K562 (cell line): ENCODE measurements around the gene INHA. TPM values are rescaled to one million over a fixed set of nuclear protein-coding genes. Genes with fewer than 3 reads are reported as not detected.

Experiments used
- ATAC-seq: fragments of 200-7000 bp; cut with Tn5 transposase; 3 replicates; pipeline ENCODE4 v1.9.1; 2020; ENCODE audit warnings: moderate library complexity
- BruUV-seq: library from RNA; stranded (reverse); fragments of 400-500 nt; replicated peaks from 2 replicates; lab custom pipeline; 2021; lab: Mats Ljungman, UMichigan
- CTCF ChIA-PET: fragments of 300-600 bp; formaldehyde crosslinking; extraction: SDS; loops from one replicate; lab custom pipeline; 2021; ENCODE audit warnings: low intra/inter-chr PET ratio; lab: Yijun Ruan, JAX
- POLR2A ChIA-PET: fragments of 300-600, 350-650 bp; sonication (Branson Sonifier 250); formaldehyde crosslinking; extraction: SDS; loops from one replicate; lab custom pipeline; 2021; ENCODE audit warnings: antibody characterized with exemption, inconsistent platforms; lab: Yijun Ruan, JAX
- DNase-seq, 4 experiments: peaks; one replicate each; pipeline versions ENCODE4 v3.0.0 to v3.0.0-alpha.2; 2011 to 2018; ENCODE audit warnings: low spot score in 3 of 4, mixed read lengths in 3 of 4; ENCODE audit errors: extremely low read depth in 1 of 4
- FAIRE-seq: peaks from 2 replicates; lab custom pipeline; 2011; peaks lifted over from hg19 to GRCh38; lab: Jason Lieb, UNC
- H2AFZ ChIP-seq: 2 replicates; pipeline ENCODE4 v1.6.0; 2011; ENCODE audit warnings: low read depth, low read length, control low read depth, inconsistent platforms
- H3K27ac ChIP-seq: fragments of 200-600 bp; 3 replicates; pipeline ENCODE4 v1.8.0; 2011; ENCODE audit warnings: low read depth, mild to moderate bottlenecking, control low read depth, inconsistent platforms, low read length, moderate library complexity, mixed read lengths; ENCODE audit errors: extremely low read depth
- H3K27me3 ChIP-seq, 2 experiments: fragments of 300-600 bp in 1 of 2; 2 replicates in 1 of 2; 3 replicates in 1 of 2; pipeline versions ENCODE4 v1.6.0 to v1.8.0; 2011; ENCODE audit warnings: inconsistent platforms in 2 of 2, low read length in 2 of 2, mild to moderate bottlenecking in 1 of 2, mixed read lengths in 1 of 2, moderate library complexity in 1 of 2; ENCODE audit not compliant: control insufficient read depth in 2 of 2, insufficient read depth in 2 of 2
- H3K36me3 ChIP-seq: fragments of 300-600 bp; 3 replicates; pipeline ENCODE4 v1.8.0; 2011; ENCODE audit warnings: mild to moderate bottlenecking, low read length, inconsistent platforms; ENCODE audit not compliant: control insufficient read depth, insufficient read depth
- H3K4me1 ChIP-seq, 2 experiments: fragments of 200-600 bp in 1 of 2; replicated peaks in 1 of 2; 2 replicates in 1 of 2; 3 replicates in 1 of 2; pipeline versions ENCODE4 v1.5.1 to v1.8.0; 2011; ENCODE audit warnings: inconsistent platforms in 2 of 2, low read length in 2 of 2, mild to moderate bottlenecking in 1 of 2, mixed read lengths in 1 of 2, moderate library complexity in 1 of 2; ENCODE audit not compliant: control insufficient read depth in 2 of 2, insufficient read depth in 2 of 2
- H3K4me2 ChIP-seq: 2 replicates; pipeline ENCODE4 v1.6.1; 2011; ENCODE audit warnings: low read length, control low read depth, inconsistent platforms, mixed read lengths; ENCODE audit not compliant: insufficient read depth
- H3K4me3 ChIP-seq: fragments of 200-600 bp; sonication (generic), shearing (Covaris generic); 2 replicates; pipeline ENCODE4 v1.5.1; 2016; ENCODE audit warnings: control low read depth, inconsistent platforms
- H3K79me2 ChIP-seq: fragments of 200-600 bp; 3 replicates; pipeline ENCODE4 v1.8.0; 2011; ENCODE audit warnings: low read length, inconsistent platforms; ENCODE audit not compliant: control insufficient read depth, insufficient read depth
- H3K9ac ChIP-seq, 2 experiments: 2 replicates each; pipeline versions ENCODE4 v1.6.0 to v1.6.1; 2011; ENCODE audit warnings: low read depth in 2 of 2, low read length in 2 of 2, control low read depth in 1 of 2, inconsistent platforms in 1 of 2, mild to moderate bottlenecking in 1 of 2, mixed read lengths in 1 of 2; ENCODE audit not compliant: insufficient read depth in 1 of 2
- H3K9me1 ChIP-seq: one replicate; pipeline ENCODE4 v1.6.0; 2011; ENCODE audit warnings: inconsistent platforms, mild to moderate bottlenecking, low read length, moderate library complexity; ENCODE audit not compliant: control insufficient read depth, insufficient read depth
- H3K9me3 ChIP-seq: replicated peaks from 2 replicates; pipeline ENCODE4 v1.5.1; 2011; ENCODE audit warnings: low read depth, low read length, inconsistent platforms; ENCODE audit not compliant: control insufficient read depth, insufficient read depth
- H4K20me1 ChIP-seq: replicated peaks from 2 replicates; pipeline ENCODE4 v1.6.1; 2011; ENCODE audit warnings: low read length, inconsistent platforms, mixed read lengths; ENCODE audit not compliant: control insufficient read depth, insufficient read depth
- ARNT ChIP-seq, 2 experiments: fragments of 450-650 bp; IDR thresholded peaks; 2 replicates each; pipeline ENCODE4 v1.6.1; 2016; ENCODE audit warnings: mild to moderate bottlenecking in 1 of 2
- BCLAF1 ChIP-seq, 2 experiments: fragments of 450-650 bp in 1 of 2; IDR thresholded peaks; 2 replicates each; pipeline ENCODE4 v1.6.1; 2011 to 2017; ENCODE audit warnings: low read depth in 2 of 2, antibody characterized with exemption in 1 of 2, borderline replicate concordance in 1 of 2, low read length in 1 of 2, mild to moderate bottlenecking in 1 of 2, mixed read lengths in 1 of 2; ENCODE audit not compliant: control insufficient read depth in 1 of 2
- CBFA2T2 ChIP-seq: fragments of 450-650 bp; conservative IDR thresholded peaks from 2 replicates; pipeline ENCODE4 v1.6.1; 2017; ENCODE audit warnings: mild to moderate bottlenecking
- E2F3 ChIP-seq: fragments of 250-450 bp; sonication (Bioruptor Pico); IDR thresholded peaks from 2 replicates; pipeline ENCODE4 v1.4.0; 2020; ENCODE audit warnings: mild to moderate bottlenecking
- ERF ChIP-seq: fragments of 450-650 bp; formaldehyde crosslinking; IDR thresholded peaks from 2 replicates; pipeline ENCODE4 v1.4.0; 2020; ENCODE audit warnings: mild to moderate bottlenecking, mixed read lengths
- ETV1 ChIP-seq: fragments of 450-650 bp; conservative IDR thresholded peaks from 2 replicates; pipeline ENCODE4 v1.6.1; 2016; ENCODE audit warnings: missing genetic modification characterization, control low read depth, low read depth, missing compliant biosample characterization
- HDGF ChIP-seq: fragments of 450-650 bp; IDR thresholded peaks from 2 replicates; pipeline ENCODE4 v1.6.1; 2016
- KLF16 ChIP-seq: IDR thresholded peaks from 2 replicates; pipeline ENCODE4 v1.6.1; 2016; ENCODE audit warnings: antibody characterized with exemption
- NCOA2 ChIP-seq, 2 experiments: fragments of 450-650 bp; IDR thresholded peaks; 2 replicates each; pipeline ENCODE4 v1.6.1; 2018; ENCODE audit warnings: mild to moderate bottlenecking in 2 of 2, moderate library complexity in 1 of 2; ENCODE audit not compliant: partially characterized antibody in 2 of 2
- ZNF184 ChIP-seq: sonication (generic); formaldehyde crosslinking; IDR thresholded peaks from 2 replicates; pipeline ENCODE4 v1.5.0; 2020; ENCODE audit warnings: missing genetic modification reagents
- ZNF197 ChIP-seq: fragments of 200-800 bp; sonication (Bioruptor generic); IDR thresholded peaks from 2 replicates; pipeline ENCODE4 v1.6.1; 2016; ENCODE audit warnings: low read depth, missing genetic modification characterization, missing compliant biosample characterization
- WGBS: fragments of 100-300 bp; shearing (Covaris generic); methylation state at CpG from one replicate; pipeline ENCODE4 v1.1.6; 2016; ENCODE audit warnings: low coverage, mixed read lengths; ENCODE audit not compliant: insufficient coverage; ENCODE audit errors: missing lambda C conversion rate; 5-methylcytosine and 5-hydroxymethylcytosine counted together
- in situ Hi-C: fragments of 300-500 bp; cut with MboI; formaldehyde crosslinking; loops from 4 replicates; pipeline ENCODE4 v1.15.0; 2018; ENCODE audit warnings: inconsistent platforms, mixed read lengths
- intact Hi-C: fragments of 100-400 bp; cut with micrococcal nuclease; formaldehyde crosslinking; loops from 2 replicates; pipeline ENCODE4 v1.14.2; 2022
- polyA plus RNA-seq, 8 experiments: library from polyadenylated mRNA; depleted of rRNA in 4 of 8; stranded (reverse) in 5 of 8; unstranded in 3 of 8; fragments of >200 nt; fragmentation: Nextera tagmentation in 2 of 8; fragmentation: Illumina TruSeq in 1 of 8; extraction: Ambion mirVana in 2 of 8; extraction: Trizol in 1 of 8; gene quantifications; 2 replicates each; pipeline versions ENCODE4 v1.2.1 to v1.2.3, GENCODE V29; 2011 to 2014; ENCODE audit warnings: inconsistent platforms in 1 of 8, missing spikeins in 1 of 8
- total RNA-seq, 7 experiments: library from RNA; depleted of rRNA in 6 of 7; stranded (reverse); fragments of >200 nt in 6 of 7; fragmentation: Illumina TruSeq in 2 of 7; extraction: Trizol in 2 of 7; gene quantifications; 2 replicates each; pipeline versions ENCODE4 v1.2.1 to v1.2.3, GENCODE V29; 2011 to 2021; ENCODE audit warnings: low replicate concordance in 1 of 7
- TF ChIP-seq, protein P1 (sequence below): fragments of 450-650 bp; formaldehyde crosslinking; IDR thresholded peaks from 2 replicates; pipeline ENCODE4 v1.4.0; 2022; ENCODE audit warnings: missing genetic modification characterization

INHA gene
- total and polyA plus RNA-seq, 9 of the 15 experiments (the other 6 are each of a cell fraction or from before 2014, with no cell fraction given): 0.07 to 1.9 (median 0.40) TPM

DNA sequence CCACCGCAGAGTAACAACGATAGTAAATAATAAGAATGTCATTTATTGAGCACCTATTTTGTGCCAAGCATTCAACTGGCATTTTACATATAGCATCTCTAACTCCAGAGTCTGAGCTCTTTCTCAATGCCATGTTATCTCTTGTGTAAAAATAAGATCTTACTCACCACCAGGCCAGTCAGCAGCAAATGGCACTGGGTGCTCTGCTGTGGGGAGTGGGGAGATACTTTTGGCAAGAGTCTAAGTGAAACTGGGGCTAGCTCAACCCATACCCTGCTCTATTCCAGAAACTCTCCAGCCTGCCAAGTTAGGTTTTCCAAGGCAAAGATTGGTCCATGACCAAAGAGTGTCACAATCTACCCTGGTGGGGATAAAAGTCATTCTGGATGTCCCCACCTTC is 50.4 kb downstream of the INHA start (continued):
- TF ChIP-seq CBFA2T2 (no peak), BCLAF1 (IDR thresholded peaks at IDR 0.05; ENCODE audit: borderline replicate concordance in 1 of 2, control insufficient read depth in 1 of 2, low read depth in 2 of 2, low read length in 1 of 2) (no peak), ZNF197 (CRISPR knock-in tag) (no peak), ERF (CRISPR knock-in tag) (no peak)

DNA sequence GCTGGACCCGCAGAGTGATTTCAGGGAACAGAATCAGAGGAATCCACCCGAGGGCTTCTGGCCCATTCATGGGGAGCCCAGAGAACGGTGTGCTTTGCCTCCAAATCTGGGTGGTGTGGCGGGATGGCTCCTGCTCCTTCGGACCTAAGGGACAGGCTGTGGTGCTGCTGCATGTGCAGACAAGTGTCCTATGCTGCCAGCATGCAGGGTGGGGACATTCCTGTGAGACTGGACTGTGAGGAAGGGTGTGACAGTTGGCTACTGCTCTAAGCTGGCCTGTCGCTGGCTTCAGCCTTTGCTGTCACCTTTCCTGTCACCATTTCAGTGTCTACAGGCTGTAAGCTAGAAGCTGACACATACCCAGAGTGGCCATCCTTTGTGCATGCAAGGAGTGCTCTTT is 52.5 kb downstream of the INHA start:
- ChIA-PET POLR2A (no interaction called here), CTCF (no interaction called here)
- in situ Hi-C loops (no loop called here), intact Hi-C loops (no loop called here)
- H3K9me3 ChIP-seq: no peaks in the 10 kb centered on the region
- H3K27ac ChIP-seq: no peak overlapping the region
- WGBS: 9% methylated on average over 6 of the region's 6 CpGs
- BruUV-seq: no TSS peak
- H3K9ac ChIP-seq: no peak overlapping the region
- FAIRE-seq: no peak
- H3K4me1 ChIP-seq: peaks cover 0 to 26% of the 10 kb centered on the region in 2 experiments; a peak in 2 of 5 replicates
- no peaks in the 10 kb centered on the region for H4K20me1 ChIP-seq
- no peak overlapping the region for H3K4me3 ChIP-seq
- ATAC-seq: no peak
- H3K9me1 ChIP-seq: no peaks in the 10 kb centered on the region
- DNase-seq: no peak
- H3K4me2 ChIP-seq: no peak overlapping the region
- H3K36me3 ChIP-seq: no peaks in the 10 kb centered on the region
- H2AFZ ChIP-seq: no peak overlapping the region
- no peaks in the 10 kb centered on the region for H3K79me2 ChIP-seq
- no peak for TF ChIP-seq NCOA2 (IDR thresholded peaks at IDR 0.05; ENCODE audit: partially characterized antibody in 2 of 2)
- TF ChIP-seq ETV1: no peak
- no peak for TF ChIP-seq E2F3 (CRISPR knock-in tag)
- TF ChIP-seq KLF16: no peak
- no peak for TF ChIP-seq ZNF184 (CRISPR knock-in tag)
- TF ChIP-seq ARNT (IDR thresholded peaks at IDR 0.05): no peak
- TF ChIP-seq HDGF: no peak
- TF ChIP-seq, protein P1, sequence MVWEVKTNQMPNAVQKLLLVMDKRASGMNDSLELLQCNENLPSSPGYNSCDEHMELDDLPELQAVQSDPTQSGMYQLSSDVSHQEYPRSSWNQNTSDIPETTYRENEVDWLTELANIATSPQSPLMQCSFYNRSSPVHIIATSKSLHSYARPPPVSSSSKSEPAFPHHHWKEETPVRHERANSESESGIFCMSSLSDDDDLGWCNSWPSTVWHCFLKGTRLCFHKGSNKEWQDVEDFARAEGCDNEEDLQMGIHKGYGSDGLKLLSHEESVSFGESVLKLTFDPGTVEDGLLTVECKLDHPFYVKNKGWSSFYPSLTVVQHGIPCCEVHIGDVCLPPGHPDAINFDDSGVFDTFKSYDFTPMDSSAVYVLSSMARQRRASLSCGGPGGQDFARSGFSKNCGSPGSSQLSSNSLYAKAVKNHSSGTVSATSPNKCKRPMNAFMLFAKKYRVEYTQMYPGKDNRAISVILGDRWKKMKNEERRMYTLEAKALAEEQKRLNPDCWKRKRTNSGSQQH (CRISPR knock-in tag): no peak
- TF ChIP-seq, all 486 proteins: peak for 0
- peaks cover 2 to 16% of the 10 kb centered on the region in 2 experiments; a peak in 1 of 5 replicates for H3K27me3 ChIP-seq
